HG03039 (cell line): ENCODE results near the gene MACO1.

Source experiments
- ATAC-seq: cut with Tn5 transposase; IDR thresholded peaks from one replicate; pipeline ENCODE4 v1.9.1; 2021; ENCODE audit warnings: mild to moderate bottlenecking, moderate library complexity; ENCODE audit not compliant: unreplicated experiment

The MACO1 gene

DNA sequence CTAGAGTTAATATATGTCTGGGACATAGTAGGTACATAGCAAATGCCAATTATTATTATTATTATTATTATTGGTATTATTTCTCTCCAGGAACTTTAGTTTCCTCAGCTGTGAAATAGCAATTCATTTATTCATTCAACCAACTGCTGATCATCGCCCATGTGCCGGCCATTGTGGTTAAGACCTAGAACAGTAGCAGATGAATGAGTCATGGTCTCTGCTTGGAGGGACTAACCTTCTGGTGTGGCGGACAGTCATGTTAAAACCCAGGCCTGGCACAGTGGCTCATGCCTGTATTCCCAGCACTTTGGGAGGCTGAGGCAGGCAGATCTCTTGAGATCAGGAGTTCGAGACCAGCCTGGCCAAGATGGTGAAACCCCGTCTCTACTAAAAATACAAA lies 88.9 kb downstream of the MACO1 start:
- no peak for ATAC-seq

GRCh38 chr1:25520446-25521061 lies 89.9 kb downstream of the MACO1 start:
- ATAC-seq, result no peak

DNA sequence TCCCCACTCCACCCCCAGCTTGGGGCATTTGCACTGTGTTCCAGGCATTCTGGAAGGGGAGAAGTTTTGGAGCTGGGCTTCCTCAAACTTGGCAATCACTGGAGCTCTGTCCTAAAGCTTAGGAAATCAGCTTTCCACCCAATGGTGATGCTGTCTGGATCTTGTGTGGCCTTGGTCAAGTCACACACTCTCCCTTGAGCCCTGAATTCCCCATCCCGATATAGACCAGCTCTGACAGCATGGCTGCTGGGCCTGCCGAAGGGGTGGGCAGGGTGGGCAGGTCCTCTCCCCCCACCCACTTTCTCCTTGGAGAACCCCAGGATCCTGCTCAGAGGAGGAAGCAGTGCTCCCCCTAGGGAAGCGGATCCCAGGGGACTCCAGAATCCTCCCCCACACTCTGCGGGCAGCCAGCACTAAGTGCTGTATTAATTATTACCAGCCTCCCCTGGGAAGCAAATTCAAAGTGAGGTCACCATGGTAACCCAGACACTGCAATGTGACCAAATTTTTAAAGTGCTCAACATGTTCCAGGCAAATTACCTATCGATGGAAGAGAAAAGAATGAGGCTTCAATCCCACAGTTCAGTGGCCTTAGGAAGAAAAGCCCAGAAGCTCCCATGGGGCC lies 91.4 kb downstream of the MACO1 start:
- ATAC-seq, result no peak

DNA sequence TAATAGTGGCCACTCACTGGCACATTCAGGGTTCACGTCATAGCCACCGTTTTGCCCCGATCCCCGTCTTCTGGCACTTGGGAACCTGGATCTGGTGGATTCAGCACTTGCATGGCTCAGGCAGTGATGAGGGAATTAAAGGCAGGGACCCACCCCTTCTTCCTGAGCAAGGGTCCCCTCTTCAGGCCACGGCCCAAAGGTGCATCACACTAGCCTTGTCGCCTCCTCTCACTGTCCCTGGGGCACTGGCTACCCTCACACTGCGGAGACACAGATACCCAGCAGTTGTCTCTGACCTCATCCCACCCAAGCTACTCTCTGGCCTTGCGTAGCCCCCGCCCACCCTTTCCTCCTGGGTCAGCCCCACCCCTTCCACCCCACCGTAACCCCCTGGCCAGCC lies 92.8 kb downstream of the MACO1 start:
- ATAC-seq, result no peak

DNA sequence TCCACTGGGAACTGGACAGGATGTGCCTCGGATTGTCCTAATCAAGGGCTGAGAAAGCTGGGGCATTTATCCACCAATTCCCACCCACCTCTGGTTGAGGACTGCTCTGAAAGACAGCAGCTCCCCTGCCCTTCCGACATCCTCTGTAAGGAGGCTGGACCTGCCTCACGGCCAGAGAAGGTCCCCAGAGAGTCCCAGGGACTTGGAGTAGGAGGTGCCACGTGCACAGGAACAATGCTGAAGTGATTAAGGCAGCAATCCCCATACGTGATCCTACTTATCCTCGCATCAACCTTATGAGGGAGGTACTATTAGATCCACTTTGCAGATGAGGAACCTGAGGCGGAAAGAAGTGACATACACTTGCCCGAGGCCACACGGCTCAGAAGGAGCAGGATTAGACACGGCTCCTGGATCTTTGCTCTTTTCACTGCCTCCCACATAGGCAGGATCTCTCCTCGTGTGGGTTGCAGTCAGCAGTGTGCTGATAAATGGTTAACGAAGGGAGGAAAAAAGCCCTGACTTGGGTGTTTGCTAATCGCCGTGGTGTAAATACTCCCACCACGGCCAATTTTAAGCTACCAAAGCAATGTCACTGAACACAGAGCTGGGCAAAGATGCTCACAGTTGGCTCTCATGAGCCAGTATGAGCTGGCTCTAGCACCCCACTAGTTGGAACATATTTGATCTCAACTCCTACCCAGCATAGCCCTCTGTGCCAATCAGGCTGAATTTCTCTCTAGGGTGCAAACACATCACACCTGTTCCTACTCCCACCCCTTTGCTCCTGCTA lies 94.1 kb downstream of the MACO1 start:
- no peak for ATAC-seq

GRCh38 chr1:25525361-25525688 lies 94.6 kb downstream of the MACO1 start:
- no peak for ATAC-seq

DNA sequence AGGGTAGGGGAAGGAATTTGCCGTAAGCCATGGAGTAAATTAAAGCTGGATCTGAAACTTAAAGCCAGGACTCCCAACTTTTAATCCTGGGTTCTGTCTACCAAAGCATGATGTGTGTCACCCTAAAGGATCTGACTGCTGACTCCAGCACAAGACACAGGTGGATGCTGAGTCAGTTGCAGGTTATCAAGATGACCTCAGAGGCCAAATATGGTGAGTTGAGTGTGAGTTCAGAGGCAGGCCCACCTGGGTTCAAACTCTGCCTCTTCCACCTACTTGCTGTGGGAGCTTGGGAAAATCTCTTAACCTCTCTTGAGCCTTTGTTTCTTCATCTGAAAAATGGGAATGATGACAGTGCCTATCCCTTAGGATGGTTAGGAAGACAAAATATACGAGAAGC lies 96.1 kb downstream of the MACO1 start:
- ATAC-seq, result no peak

GRCh38 chr1:25527226-25527846 lies 96.6 kb downstream of the MACO1 start:
- ATAC-seq, result no peak

DNA sequence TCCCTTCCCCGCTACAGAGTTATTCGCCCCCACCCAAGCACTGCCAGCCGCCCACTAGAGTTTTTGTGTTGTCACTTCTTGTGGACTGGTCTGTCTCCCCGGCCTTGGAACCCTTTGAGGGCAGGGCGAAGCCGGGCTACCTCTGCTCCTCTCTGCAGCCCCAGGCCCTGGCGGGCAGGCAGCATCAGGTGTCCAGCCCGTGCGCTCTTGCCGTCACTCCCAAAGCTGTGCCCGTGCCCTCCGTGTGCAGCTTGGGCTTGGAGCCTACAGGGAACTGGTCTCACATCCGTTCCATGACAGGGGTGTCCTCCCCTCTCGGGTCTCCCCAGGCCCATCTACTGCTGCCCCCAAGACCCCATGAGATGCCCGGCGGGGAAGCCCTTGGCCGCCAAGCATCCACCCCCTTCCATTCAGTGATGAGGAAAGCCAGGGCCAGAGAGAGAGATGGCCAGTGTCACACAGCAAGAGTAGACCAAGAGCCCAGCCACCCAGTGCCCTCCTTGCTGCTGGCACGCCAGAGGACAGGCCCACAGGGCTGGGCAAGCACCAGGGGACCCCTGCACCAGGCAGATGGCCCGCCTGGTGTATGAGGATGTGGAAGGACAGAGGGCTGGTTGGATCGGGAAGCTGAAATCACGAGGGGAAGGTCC lies 97.4 kb downstream of the MACO1 start:
- no peak for ATAC-seq

- no peak for ATAC-seq
Observed at GRCh38 chr1:25528881-25529517, 98.3 kb downstream of the MACO1 start.

GRCh38 chr1:25529518-25530185 lies 99.0 kb downstream of the MACO1 start:
- ATAC-seq, result no peak

DNA sequence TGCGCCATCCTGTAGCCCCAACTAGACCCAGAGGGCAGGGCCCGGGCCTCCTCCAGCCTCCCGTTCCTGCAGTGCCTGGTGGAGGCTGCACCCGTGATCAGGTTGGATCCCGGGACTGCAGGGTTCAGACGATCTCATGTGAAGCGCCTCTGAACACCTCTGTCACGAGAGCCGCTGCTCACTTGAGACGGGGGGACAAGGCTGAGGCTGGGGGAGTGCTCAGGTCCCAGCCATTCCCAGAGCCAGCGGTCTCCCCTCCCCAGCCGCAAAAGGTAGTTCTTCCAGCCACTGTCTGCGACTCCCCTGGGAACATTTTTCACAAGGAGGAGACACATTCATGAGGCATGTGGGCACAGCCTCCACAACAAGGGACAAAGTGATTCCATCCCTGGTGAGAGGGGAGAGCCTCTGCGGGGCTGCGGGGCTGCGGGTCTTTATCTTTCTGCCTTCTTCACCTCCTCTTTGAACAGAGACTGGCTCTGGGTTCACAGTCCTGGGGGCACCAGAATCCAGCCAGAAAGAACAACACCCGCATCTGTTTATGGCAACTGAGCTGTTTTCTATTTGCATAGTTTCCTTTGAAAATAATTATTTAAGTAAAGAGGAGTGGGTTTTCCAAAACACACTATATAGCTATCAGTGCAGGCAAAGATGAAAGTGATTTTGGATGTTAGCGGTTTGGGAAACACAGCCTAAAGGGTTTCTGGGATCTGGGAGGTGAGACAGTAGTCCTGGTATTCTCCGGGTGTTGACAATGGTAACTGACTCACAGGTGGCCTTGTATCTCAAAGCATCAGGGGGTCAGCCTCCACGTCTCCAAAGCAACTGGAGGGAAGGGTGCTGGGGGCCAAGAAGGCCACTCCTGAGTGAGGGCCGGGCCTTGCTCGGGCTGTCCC lies 99.7 kb downstream of the MACO1 start:
- no peak for ATAC-seq

DNA sequence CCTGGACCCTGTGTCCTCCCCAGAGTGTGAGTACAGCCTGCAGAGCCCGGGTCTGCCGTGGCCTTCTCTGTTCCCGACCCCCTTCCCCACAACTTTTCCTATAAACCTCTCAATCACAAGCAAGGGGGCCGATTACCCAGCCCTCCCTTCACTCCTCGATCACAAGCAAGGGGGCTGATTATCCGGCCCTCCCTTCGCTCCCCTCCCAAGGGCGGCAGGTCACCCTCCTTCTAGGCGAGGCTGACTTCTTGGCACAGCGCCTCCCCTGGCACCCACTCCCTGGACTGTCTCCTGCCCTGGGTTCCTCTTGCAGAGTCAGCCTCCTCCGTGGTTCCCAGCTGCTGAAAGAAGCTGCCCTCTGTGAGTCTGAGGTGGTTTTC lies 100.4 kb downstream of the MACO1 start:
- ATAC-seq, result no peak

GRCh38 chr1:25532970-25533369 lies 102.3 kb downstream of the MACO1 start:
- ATAC-seq, result no peak

DNA sequence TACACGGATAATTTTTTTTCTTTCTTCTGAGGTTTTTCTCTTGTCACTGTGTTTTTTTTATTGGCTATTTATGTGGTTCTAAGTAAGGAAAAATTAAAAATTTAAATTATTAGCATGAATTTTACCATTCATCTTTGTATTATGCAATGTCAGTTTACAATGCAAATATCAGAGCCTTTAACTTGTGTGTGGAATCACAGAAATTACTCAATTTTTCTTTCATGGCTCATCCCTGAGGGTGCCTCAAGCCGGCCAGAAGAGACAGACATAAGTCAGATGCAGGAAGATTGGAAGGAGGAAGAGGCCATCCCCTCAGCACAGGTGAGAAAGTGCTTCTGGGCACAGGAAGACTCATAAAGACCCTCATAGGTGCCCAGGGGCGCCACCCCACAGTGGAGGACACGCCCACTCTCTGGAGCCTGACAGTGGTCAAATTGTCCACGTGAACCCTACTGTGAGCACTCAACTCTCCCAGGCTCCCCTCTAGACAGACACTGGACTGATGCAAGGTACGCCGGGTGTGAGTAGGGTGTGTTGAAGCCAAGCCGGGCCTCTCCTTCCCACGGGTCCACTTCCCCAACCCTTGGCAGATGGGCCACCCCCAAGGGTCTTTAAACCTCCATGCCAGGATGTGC lies 103.2 kb downstream of the MACO1 start:
- ATAC-seq, result no peak

- ATAC-seq, result no peak
Observed at GRCh38 chr1:25534410-25534788, 103.7 kb downstream of the MACO1 start.

- ATAC-seq, result no peak
Observed at GRCh38 chr1:25536124-25536523, 105.4 kb downstream of the MACO1 start.

GRCh38 chr1:25537153-25537831 lies 106.6 kb downstream of the MACO1 start:
- ATAC-seq, result no peak
